ENCODE results near the gene TEC.

The TEC gene

DNA sequence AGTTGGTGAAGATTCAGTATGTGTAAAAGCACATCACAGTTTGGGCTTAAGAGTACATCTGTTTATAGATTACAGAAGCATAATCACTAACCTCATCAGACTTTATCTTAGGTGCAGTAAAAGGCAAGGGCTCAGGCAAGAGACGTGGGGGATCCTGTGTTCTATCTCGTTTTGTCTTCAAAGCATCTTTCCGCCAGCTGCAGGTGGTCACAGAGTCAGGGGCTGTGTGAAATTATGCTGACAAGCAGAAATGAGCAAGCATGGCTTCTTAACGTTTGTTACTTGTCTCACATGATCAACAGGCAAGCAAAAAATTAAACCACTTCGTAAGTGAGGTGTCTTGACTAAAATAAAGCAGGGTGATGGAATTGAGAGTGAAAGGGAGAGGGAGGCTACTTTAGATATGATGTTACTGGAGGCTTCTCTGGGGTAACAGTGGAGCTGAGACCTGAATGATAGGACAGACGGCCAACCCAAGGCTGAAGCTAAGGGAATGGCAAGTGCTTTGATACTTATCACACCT, 1.4 kb upstream of the TEC start:
- Histone ChIP-seq H3K36me3 (ENCODE audit: control insufficient read depth in 5 of 5, insufficient read depth in 5 of 5, low read length in 5 of 5) (no peaks in the 10 kb centered on the region), H3K4me3 (ENCODE audit: low read depth in 1 of 5, low read length in 5 of 5) (no peak overlapping the region), H3K9ac (ENCODE audit: low read length in 5 of 5) (no peak overlapping the region), H3K4me1 (ENCODE audit: control insufficient read depth in 5 of 5, insufficient read depth in 5 of 5, low read length in 5 of 5) (peaks cover 0 to 23% (median 7%) of the 10 kb centered on the region in 5 donors), H3K27ac (ENCODE audit: low read depth, low read length) (no peak overlapping the region), H3K27me3 (ENCODE audit: control insufficient read depth in 5 of 5, insufficient read depth in 4 of 5, low read length in 5 of 5) (no peaks in the 10 kb centered on the region), H3K9me3 (ENCODE audit: control insufficient read depth in 5 of 5, low read length in 5 of 5) (no peaks in the 10 kb centered on the region)

- Histone ChIP-seq H3K4me1 (ENCODE audit: control insufficient read depth in 5 of 5, insufficient read depth in 5 of 5, low read length in 5 of 5) (peaks cover 0 to 23% (median 7%) of the 10 kb centered on the region in 5 donors), H3K27me3 (ENCODE audit: control insufficient read depth in 5 of 5, insufficient read depth in 4 of 5, low read length in 5 of 5) (no peaks in the 10 kb centered on the region), H3K27ac (ENCODE audit: low read depth, low read length) (peak overlapping the region; percentile 57), H3K9me3 (ENCODE audit: control insufficient read depth in 5 of 5, low read length in 5 of 5) (no peaks in the 10 kb centered on the region), H3K9ac (ENCODE audit: low read length in 5 of 5) (peak overlapping the region in 3 of 5 donors; percentile 74 to 84 (median 79)), H3K4me3 (ENCODE audit: low read depth in 1 of 5, low read length in 5 of 5) (peak overlapping the region; percentile 62 to 95 (median 76)), H3K36me3 (ENCODE audit: control insufficient read depth in 5 of 5, insufficient read depth in 5 of 5, low read length in 5 of 5) (no peaks in the 10 kb centered on the region)
These were observed 872 bp upstream of the TEC start for GRCh38 chr4:48270523-48270897.

GRCh38 chr4:48269861-48270522, 354 bp upstream of the TEC start:
- no peaks in the 10 kb centered on the region for H3K27me3 ChIP-seq (ENCODE audit: control insufficient read depth in 5 of 5, insufficient read depth in 4 of 5, low read length in 5 of 5)
- H3K27ac ChIP-seq (ENCODE audit: low read depth, low read length): peak overlapping the region; percentile 57
- H3K9ac ChIP-seq (ENCODE audit: low read length in 5 of 5): peak overlapping the region in 4 of 5 donors; percentile 56 to 84 (median 76)
- peak overlapping the region; percentile 74 to 95 (median 86) for H3K4me3 ChIP-seq (ENCODE audit: low read depth in 1 of 5, low read length in 5 of 5)
- H3K36me3 ChIP-seq (ENCODE audit: control insufficient read depth in 5 of 5, insufficient read depth in 5 of 5, low read length in 5 of 5): no peaks in the 10 kb centered on the region
- peaks cover 0 to 23% (median 7%) of the 10 kb centered on the region in 5 donors for H3K4me1 ChIP-seq (ENCODE audit: control insufficient read depth in 5 of 5, insufficient read depth in 5 of 5, low read length in 5 of 5)
- H3K9me3 ChIP-seq (ENCODE audit: control insufficient read depth in 5 of 5, low read length in 5 of 5): no peaks in the 10 kb centered on the region

- no peaks in the 10 kb centered on the region for H3K36me3 ChIP-seq (ENCODE audit: control insufficient read depth in 5 of 5, insufficient read depth in 5 of 5, low read length in 5 of 5)
- H3K27me3 ChIP-seq (ENCODE audit: control insufficient read depth in 5 of 5, insufficient read depth in 4 of 5, low read length in 5 of 5): no peaks in the 10 kb centered on the region
- H3K9me3 ChIP-seq (ENCODE audit: control insufficient read depth in 5 of 5, low read length in 5 of 5): no peaks in the 10 kb centered on the region
- no peak overlapping the region for H3K27ac ChIP-seq (ENCODE audit: low read depth, low read length)
- no peak overlapping the region for H3K4me3 ChIP-seq (ENCODE audit: low read depth in 1 of 5, low read length in 5 of 5)
- H3K4me1 ChIP-seq (ENCODE audit: control insufficient read depth in 5 of 5, insufficient read depth in 5 of 5, low read length in 5 of 5): peaks cover 0 to 25% (median 7%) of the 10 kb centered on the region in 5 donors
- H3K9ac ChIP-seq (ENCODE audit: low read length in 5 of 5): no peak overlapping the region
These were observed 2.1 kb downstream of the TEC start for GRCh38 chr4:48267574-48267973.

- peaks cover 0 to 26% (median 7%) of the 10 kb centered on the region in 5 donors for H3K4me1 ChIP-seq (ENCODE audit: control insufficient read depth in 5 of 5, insufficient read depth in 5 of 5, low read length in 5 of 5)
- no peaks in the 10 kb centered on the region for H3K36me3 ChIP-seq (ENCODE audit: control insufficient read depth in 5 of 5, insufficient read depth in 5 of 5, low read length in 5 of 5)
- H3K9me3 ChIP-seq (ENCODE audit: control insufficient read depth in 5 of 5, low read length in 5 of 5): no peaks in the 10 kb centered on the region
- H3K9ac ChIP-seq (ENCODE audit: low read length in 5 of 5): no peak overlapping the region
- H3K27ac ChIP-seq (ENCODE audit: low read depth, low read length): no peak overlapping the region
- H3K27me3 ChIP-seq (ENCODE audit: control insufficient read depth in 5 of 5, insufficient read depth in 4 of 5, low read length in 5 of 5): no peaks in the 10 kb centered on the region
- H3K4me3 ChIP-seq (ENCODE audit: low read depth in 1 of 5, low read length in 5 of 5): no peak overlapping the region
These were observed 2.9 kb downstream of the TEC start for GRCh38 chr4:48266781-48267180.

- Histone ChIP-seq H3K9ac (ENCODE audit: low read length in 5 of 5) (no peak overlapping the region), H3K9me3 (ENCODE audit: control insufficient read depth in 5 of 5, low read length in 5 of 5) (no peaks in the 10 kb centered on the region), H3K4me1 (ENCODE audit: control insufficient read depth in 5 of 5, insufficient read depth in 5 of 5, low read length in 5 of 5) (peaks cover 0 to 11% (median 0%) of the 10 kb centered on the region in 5 donors), H3K4me3 (ENCODE audit: low read depth in 1 of 5, low read length in 5 of 5) (no peak overlapping the region), H3K27me3 (ENCODE audit: control insufficient read depth in 5 of 5, insufficient read depth in 4 of 5, low read length in 5 of 5) (no peaks in the 10 kb centered on the region), H3K27ac (ENCODE audit: low read depth, low read length) (no peak overlapping the region), H3K36me3 (ENCODE audit: control insufficient read depth in 5 of 5, insufficient read depth in 5 of 5, low read length in 5 of 5) (no peaks in the 10 kb centered on the region)
These were observed 6.7 kb downstream of the TEC start for GRCh38 chr4:48262926-48263325.

DNA sequence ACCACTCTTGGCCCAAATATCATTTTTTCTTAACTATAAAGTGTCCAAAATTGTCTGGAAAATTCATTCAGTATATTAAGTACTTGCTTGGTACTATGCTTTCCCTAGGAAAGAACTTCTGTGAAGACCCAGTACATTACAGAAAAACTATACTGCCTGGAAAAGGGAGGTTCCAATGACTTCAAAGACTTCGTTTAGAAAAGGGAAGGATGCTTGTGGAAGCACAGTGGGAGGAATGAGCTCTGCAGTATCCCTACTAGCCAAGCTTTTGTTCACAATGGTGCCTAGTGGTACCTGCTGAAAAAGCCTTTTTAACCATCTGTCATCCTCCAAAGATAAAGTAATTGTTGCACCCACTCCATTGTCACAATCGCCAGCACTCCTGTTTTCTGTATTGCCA, 7.2 kb downstream of the TEC start:
- Histone ChIP-seq H3K27ac (ENCODE audit: low read depth, low read length) (no peak overlapping the region), H3K4me3 (ENCODE audit: low read depth in 1 of 5, low read length in 5 of 5) (no peak overlapping the region), H3K4me1 (ENCODE audit: control insufficient read depth in 5 of 5, insufficient read depth in 5 of 5, low read length in 5 of 5) (peaks cover 0 to 8% (median 0%) of the 10 kb centered on the region in 5 donors), H3K9ac (ENCODE audit: low read length in 5 of 5) (no peak overlapping the region), H3K36me3 (ENCODE audit: control insufficient read depth in 5 of 5, insufficient read depth in 5 of 5, low read length in 5 of 5) (no peaks in the 10 kb centered on the region), H3K9me3 (ENCODE audit: control insufficient read depth in 5 of 5, low read length in 5 of 5) (no peaks in the 10 kb centered on the region), H3K27me3 (ENCODE audit: control insufficient read depth in 5 of 5, insufficient read depth in 4 of 5, low read length in 5 of 5) (no peaks in the 10 kb centered on the region)

DNA sequence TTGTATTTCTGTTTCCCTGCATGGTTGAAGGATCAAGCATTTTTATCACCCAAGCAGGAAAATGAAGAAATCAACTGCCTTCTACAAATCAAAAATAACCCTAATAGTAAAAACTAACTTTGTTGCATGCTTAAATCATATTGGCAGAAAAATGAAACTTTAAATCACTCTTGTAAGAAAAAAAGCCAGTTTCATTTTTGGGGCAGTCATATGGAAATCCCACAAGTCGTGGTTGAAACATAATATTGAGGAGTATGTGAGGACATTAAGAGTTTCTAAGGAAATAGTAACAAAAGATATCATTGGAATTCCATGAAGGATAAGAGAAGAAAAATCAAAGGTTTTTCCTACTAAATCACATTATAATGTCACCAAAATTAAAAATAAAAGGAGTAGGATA, 8.4 kb downstream of the TEC start:
- Histone ChIP-seq H3K36me3 (ENCODE audit: control insufficient read depth in 5 of 5, insufficient read depth in 5 of 5, low read length in 5 of 5) (no peaks in the 10 kb centered on the region), H3K27ac (ENCODE audit: low read depth, low read length) (no peak overlapping the region), H3K27me3 (ENCODE audit: control insufficient read depth in 5 of 5, insufficient read depth in 4 of 5, low read length in 5 of 5) (no peaks in the 10 kb centered on the region), H3K4me1 (ENCODE audit: control insufficient read depth in 5 of 5, insufficient read depth in 5 of 5, low read length in 5 of 5) (peaks cover 0 to 4% (median 0%) of the 10 kb centered on the region in 5 donors), H3K9ac (ENCODE audit: low read length in 5 of 5) (no peak overlapping the region), H3K9me3 (ENCODE audit: control insufficient read depth in 5 of 5, low read length in 5 of 5) (no peaks in the 10 kb centered on the region), H3K4me3 (ENCODE audit: low read depth in 1 of 5, low read length in 5 of 5) (no peak overlapping the region)

- Histone ChIP-seq H3K27me3 (ENCODE audit: control insufficient read depth in 5 of 5, insufficient read depth in 4 of 5, low read length in 5 of 5) (no peaks in the 10 kb centered on the region), H3K4me1 (ENCODE audit: control insufficient read depth in 5 of 5, insufficient read depth in 5 of 5, low read length in 5 of 5) (peaks cover 0 to 4% (median 0%) of the 10 kb centered on the region in 5 donors), H3K9me3 (ENCODE audit: control insufficient read depth in 5 of 5, low read length in 5 of 5) (no peaks in the 10 kb centered on the region), H3K4me3 (ENCODE audit: low read depth in 1 of 5, low read length in 5 of 5) (no peak overlapping the region), H3K36me3 (ENCODE audit: control insufficient read depth in 5 of 5, insufficient read depth in 5 of 5, low read length in 5 of 5) (no peaks in the 10 kb centered on the region), H3K9ac (ENCODE audit: low read length in 5 of 5) (no peak overlapping the region), H3K27ac (ENCODE audit: low read depth, low read length) (no peak overlapping the region)
These were observed 9.9 kb downstream of the TEC start for GRCh38 chr4:48259748-48260147.

GRCh38 chr4:48258845-48259397, 10.7 kb downstream of the TEC start:
- H3K27me3 ChIP-seq (ENCODE audit: control insufficient read depth in 5 of 5, insufficient read depth in 4 of 5, low read length in 5 of 5): no peaks in the 10 kb centered on the region

More at GRCh38 chr4:48258845-48259397, 10.7 kb downstream of the TEC start:
- Histone ChIP-seq H3K27ac (ENCODE audit: low read depth, low read length) (no peak overlapping the region), H3K36me3 (ENCODE audit: control insufficient read depth in 5 of 5, insufficient read depth in 5 of 5, low read length in 5 of 5) (no peaks in the 10 kb centered on the region), H3K4me3 (ENCODE audit: low read depth in 1 of 5, low read length in 5 of 5) (no peak overlapping the region), H3K9me3 (ENCODE audit: control insufficient read depth in 5 of 5, low read length in 5 of 5) (no peaks in the 10 kb centered on the region), H3K9ac (ENCODE audit: low read length in 5 of 5) (no peak overlapping the region), H3K4me1 (ENCODE audit: control insufficient read depth in 5 of 5, insufficient read depth in 5 of 5, low read length in 5 of 5) (peaks cover 0 to 7% (median 4%) of the 10 kb centered on the region in 5 donors)

All from subcutaneous abdominal adipose tissue (tissue), 5 donors.